ENCODE measurements around the gene CHRNA10. TPM values are rescaled to one million over a fixed set of nuclear protein-coding genes. Genes with fewer than 3 reads are reported as not detected.

Gene CHRNA10, protein sequence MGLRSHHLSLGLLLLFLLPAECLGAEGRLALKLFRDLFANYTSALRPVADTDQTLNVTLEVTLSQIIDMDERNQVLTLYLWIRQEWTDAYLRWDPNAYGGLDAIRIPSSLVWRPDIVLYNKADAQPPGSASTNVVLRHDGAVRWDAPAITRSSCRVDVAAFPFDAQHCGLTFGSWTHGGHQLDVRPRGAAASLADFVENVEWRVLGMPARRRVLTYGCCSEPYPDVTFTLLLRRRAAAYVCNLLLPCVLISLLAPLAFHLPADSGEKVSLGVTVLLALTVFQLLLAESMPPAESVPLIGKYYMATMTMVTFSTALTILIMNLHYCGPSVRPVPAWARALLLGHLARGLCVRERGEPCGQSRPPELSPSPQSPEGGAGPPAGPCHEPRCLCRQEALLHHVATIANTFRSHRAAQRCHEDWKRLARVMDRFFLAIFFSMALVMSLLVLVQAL
- total RNA-seq = 0.97 TPM in 1 of 2 replicates, not detected in the other

DNA sequence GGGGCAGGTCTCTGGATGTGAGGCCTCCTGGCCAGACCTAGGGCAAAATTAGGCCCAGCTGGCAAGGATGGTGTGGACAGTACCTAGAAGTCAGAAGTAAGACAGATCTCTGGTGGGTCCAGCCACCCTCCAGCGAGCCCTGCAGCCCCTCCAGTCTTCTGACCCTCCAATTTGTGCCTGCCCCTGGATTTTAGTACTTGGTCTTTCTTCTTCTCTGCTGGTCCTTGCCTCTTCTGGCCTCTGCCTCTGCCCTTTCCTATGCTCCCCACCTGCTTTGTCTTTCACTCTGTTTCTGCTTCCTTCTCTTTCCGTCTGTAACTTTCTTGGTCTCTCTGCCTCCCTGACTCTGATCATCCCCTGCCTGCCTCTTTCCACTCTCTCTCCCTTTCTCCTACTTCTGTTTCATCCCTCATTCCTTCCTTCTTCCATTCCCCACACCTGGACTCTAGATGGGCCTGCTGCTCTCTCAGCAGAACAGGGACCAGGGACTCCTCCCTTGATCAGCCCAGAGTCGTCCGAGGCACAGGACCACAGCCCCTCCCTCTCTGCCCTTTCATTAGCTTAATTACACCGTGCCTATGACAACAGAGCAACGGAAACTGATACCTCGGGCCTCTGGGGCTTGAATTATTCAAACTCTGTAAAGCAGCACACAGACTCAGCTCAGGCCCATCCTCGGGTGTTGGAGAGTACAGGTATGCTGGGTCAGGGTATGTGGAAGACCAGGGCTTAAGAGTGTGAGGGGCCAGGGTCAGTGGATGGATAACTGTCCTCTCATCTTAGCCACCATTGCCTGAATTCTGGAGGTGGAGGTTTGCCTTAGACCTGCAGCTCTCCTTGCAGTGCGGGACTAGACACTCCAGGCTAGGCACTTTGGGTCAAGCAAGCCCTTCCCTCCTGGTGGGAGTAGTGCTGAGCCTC, at the start of gene CHRNA10:
CHRNA10 (minus strand) TSS at position 51 of the 921 bp plus-strand sequence. CDS start 72 bp downstream, outside the sequence.

DNA sequence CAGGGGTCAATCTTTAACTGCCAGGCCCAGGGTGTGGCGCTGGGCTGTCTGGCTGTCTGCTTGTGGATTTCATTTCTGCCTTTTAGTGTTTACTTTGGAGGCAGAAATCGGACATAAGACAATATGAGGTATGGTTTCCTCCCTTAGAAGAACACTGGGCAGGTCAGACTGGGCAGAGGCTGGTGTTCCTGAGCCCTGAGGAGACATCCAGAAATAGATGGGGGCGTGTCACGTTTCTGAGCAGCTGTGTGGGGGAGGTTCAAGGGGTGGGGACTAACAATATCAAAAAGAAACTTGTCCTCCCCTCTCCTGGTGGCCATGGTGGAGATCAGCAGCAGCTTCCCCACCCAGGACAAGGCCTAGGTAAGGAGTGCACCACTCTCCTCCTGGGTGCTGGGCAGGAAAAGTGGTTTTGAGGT, 26.4 kb downstream of the CHRNA10 start, which contains the start of gene ART1:
ART1 (plus strand) TSS at position 312 of the 419 bp plus-strand sequence. CDS start 14,086 bp downstream, outside the sequence.

GRCh38 chr11:3641701-3642070, 29.5 kb downstream of the CHRNA10 start, which contains the start of gene ART5:
Gene ART5 (minus strand): TSS chr11:3641992. CDS start chr11:3641862, 130 bp downstream.

Other genes with a start within 250 kb of the CHRNA10 start
- gene ART5, start 29.4 kb downstream of the CHRNA10 start, total RNA-seq = not detected in 2 replicates
- gene ART1, start 26.3 kb downstream of the CHRNA10 start, total RNA-seq = not detected in 2 replicates
- gene NUP98, start 126.2 kb upstream of the CHRNA10 start, total RNA-seq = 67.3 and 75.0 TPM in 2 replicates
- gene PGAP2, start 137.2 kb upstream of the CHRNA10 start, total RNA-seq = 7.3 and 11.2 TPM in 2 replicates
- gene RHOG, start 169.6 kb upstream of the CHRNA10 start, total RNA-seq = 36.5 and 53.3 TPM in 2 replicates
- 20.4 and 30.5 TPM in 2 replicates for gene STIM1, start 184.3 kb upstream of the CHRNA10 start, total RNA-seq

All from cardiac atrium fibroblast (primary cell).